ENCODE results near the gene SLC11A1. TPM values are rescaled to one million over a fixed set of nuclear protein-coding genes. Genes with fewer than 3 reads are reported as not detected.

Gene SLC11A1
- total RNA-seq, 1 experiment from 2014 or later, result 0.33 TPM

DNA sequence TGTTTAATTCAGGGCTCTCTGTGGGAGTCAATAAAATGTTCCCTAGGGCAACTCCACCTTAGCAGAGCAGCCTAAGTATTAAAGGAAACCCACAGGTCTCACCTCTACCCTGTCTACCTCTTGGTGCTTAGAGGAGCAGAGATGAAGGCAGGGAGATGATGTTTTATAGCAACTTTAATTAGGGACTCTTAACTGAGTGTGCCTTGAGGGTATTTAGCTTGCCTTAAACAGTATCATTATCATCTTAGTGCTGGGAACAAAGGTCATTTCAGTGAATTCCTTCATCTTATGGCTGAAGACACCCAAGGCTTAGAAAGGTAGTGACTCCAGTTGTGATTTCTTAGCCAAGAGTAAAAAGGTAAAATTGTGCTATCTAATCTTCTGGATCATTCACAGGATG lies 63.5 kb downstream of the SLC11A1 start:
- 0 out of 2 replicates have a peak overlapping the region, but pooled peaks have one; percentile 24 for H3K27ac ChIP-seq (ENCODE audit: low read length)
- peak; percentile 20; the same call in 1 of the 2 replicates for ATAC-seq
- POLR2A ChIA-PET (ENCODE audit: unreplicated experiment), result no interaction called here
- no peak overlapping the region for H3K4me3 ChIP-seq (ENCODE audit: low read length)
- peaks cover 4% of the 10 kb centered on the region for H3F3A ChIP-seq (ENCODE audit: low read length, unreplicated experiment)
- CTCF ChIA-PET, result no interaction called here
- TF ChIP-seq, protein P1, sequence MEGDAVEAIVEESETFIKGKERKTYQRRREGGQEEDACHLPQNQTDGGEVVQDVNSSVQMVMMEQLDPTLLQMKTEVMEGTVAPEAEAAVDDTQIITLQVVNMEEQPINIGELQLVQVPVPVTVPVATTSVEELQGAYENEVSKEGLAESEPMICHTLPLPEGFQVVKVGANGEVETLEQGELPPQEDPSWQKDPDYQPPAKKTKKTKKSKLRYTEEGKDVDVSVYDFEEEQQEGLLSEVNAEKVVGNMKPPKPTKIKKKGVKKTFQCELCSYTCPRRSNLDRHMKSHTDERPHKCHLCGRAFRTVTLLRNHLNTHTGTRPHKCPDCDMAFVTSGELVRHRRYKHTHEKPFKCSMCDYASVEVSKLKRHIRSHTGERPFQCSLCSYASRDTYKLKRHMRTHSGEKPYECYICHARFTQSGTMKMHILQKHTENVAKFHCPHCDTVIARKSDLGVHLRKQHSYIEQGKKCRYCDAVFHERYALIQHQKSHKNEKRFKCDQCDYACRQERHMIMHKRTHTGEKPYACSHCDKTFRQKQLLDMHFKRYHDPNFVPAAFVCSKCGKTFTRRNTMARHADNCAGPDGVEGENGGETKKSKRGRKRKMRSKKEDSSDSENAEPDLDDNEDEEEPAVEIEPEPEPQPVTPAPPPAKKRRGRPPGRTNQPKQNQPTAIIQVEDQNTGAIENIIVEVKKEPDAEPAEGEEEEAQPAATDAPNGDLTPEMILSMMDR (conservative IDR thresholded peaks at IDR 0.05; ENCODE audit: low read depth, low read length), result no peak
- no peak for TF ChIP-seq EZH2phosphoT487 (IDR thresholded peaks at IDR 0.05; ENCODE audit: borderline replicate concordance, low read length)
- no peak for TF ChIP-seq EZH2 (IDR thresholded peaks at IDR 0.05; ENCODE audit: low read length, unreplicated experiment)
- no peaks in the 10 kb centered on the region for H3K27me3 ChIP-seq (ENCODE audit: low read length)
- no peaks in the 10 kb centered on the region for H3K9me3 ChIP-seq (ENCODE audit: low read length)
- no TSS peak for BruUV-seq (replicated peaks)
- H3K4me1 ChIP-seq (ENCODE audit: insufficient read depth, low read length), result peaks cover 39% of the 10 kb centered on the region
- intact Hi-C loops (cut with micrococcal nuclease), result loop anchor here (2.0 kb wide), 1 partner anchor 39 kb away; no protein-coding TSS in a partner anchor
- peak overlapping the region; percentile 16; the same call in 1 of the 2 replicates for H3K4me2 ChIP-seq (ENCODE audit: low read length)
- no peak overlapping the region for H2AFZ ChIP-seq (ENCODE audit: low read length)
- no peaks in the 10 kb centered on the region for H3K36me3 ChIP-seq (ENCODE audit: low read depth, low read length)
- H3K9ac ChIP-seq (ENCODE audit: low read length), result no peak overlapping the region
- peak; percentile 10 for DNase-seq
- no peaks in the 10 kb centered on the region for H3K9me2 ChIP-seq (replicated peaks; ENCODE audit: low read length)
- no peaks in the 10 kb centered on the region for H3K79me2 ChIP-seq (ENCODE audit: low read length)
- H4K20me1 ChIP-seq (ENCODE audit: low read length), result no peaks in the 10 kb centered on the region

Small RNA genes within 50 kb of the gene (microRNA-seq; reads per million reads assigned to microRNA genes)
- gene MIR26B (ENCODE audit: unreplicated experiment), result 40,649 reads per million, percentile 99 among the genes with 10 or more reads in this experiment
- not detected for gene MIR6810 (ENCODE audit: unreplicated experiment)

Other genes with a start within 250 kb of the SLC11A1 start
- gene CXCR1, start 215.3 kb upstream of the SLC11A1 start, total RNA-seq (2014; rRNA removed), result not detected in 2 replicates
- 210 and 213 TPM in 2 replicates for gene ARPC2, start 165.1 kb upstream of the SLC11A1 start, total RNA-seq (2014; rRNA removed)
- 0.18 TPM in 1 of 2 replicates, not detected in the other for gene GPBAR1, start 121.3 kb upstream of the SLC11A1 start, total RNA-seq (2014; rRNA removed)
- 272 and 312 TPM in 2 replicates for gene AAMP, start 112.1 kb upstream of the SLC11A1 start, total RNA-seq (2014; rRNA removed)
- 95.5 and 97.7 TPM in 2 replicates for gene PNKD, start 111.8 kb upstream of the SLC11A1 start, total RNA-seq (2014; rRNA removed)
- gene TMBIM1, start 89.8 kb upstream of the SLC11A1 start, total RNA-seq (2014; rRNA removed), result 42.8 and 45.0 TPM in 2 replicates
- not detected in 2 replicates for gene CATIP, start 25.4 kb upstream of the SLC11A1 start, total RNA-seq (2014; rRNA removed)
- gene CTDSP1, start 17.6 kb downstream of the SLC11A1 start, total RNA-seq (2014; rRNA removed), result 73.2 and 94.6 TPM in 2 replicates
- gene VIL1, start 36.9 kb downstream of the SLC11A1 start, total RNA-seq (2014; rRNA removed), result 0.26 and 0.92 TPM in 2 replicates
- gene USP37, start 186.1 kb downstream of the SLC11A1 start, total RNA-seq (2014; rRNA removed), result 10.7 and 11.6 TPM in 2 replicates
- 78.0 and 86.8 TPM in 2 replicates for gene CNOT9, start 186.6 kb downstream of the SLC11A1 start, total RNA-seq (2014; rRNA removed)
- gene PLCD4, start 225.6 kb downstream of the SLC11A1 start, total RNA-seq (2014; rRNA removed), result 5.6 and 11.7 TPM in 2 replicates

Measured in PC-3 (cell line).